AG04449 (cell line): ENCODE data around the gene RAB3B.
"Not testable (repeated sequence)": the region's sequence is repeated elsewhere in the genome, so short reads cannot be mapped to it uniquely, and the experiment has no call there.

Experiments used
- CTCF ChIA-PET: fragments of 350-600 bp; formaldehyde crosslinking; extraction: SDS; loops from one replicate; lab custom pipeline; 2021; ENCODE audit warnings: antibody characterized with exemption; lab: Yijun Ruan, JAX
- POLR2A ChIA-PET: fragments of 400-600, 350-600 bp; formaldehyde crosslinking; extraction: SDS; loops from one replicate; lab custom pipeline; 2020; ENCODE audit warnings: antibody characterized with exemption, inconsistent platforms; lab: Yijun Ruan, JAX
- DNase-seq: peaks from one replicate; pipeline ENCODE4 v3.0.0-alpha.2; 2010; ENCODE audit warnings: low read depth, low spot score
- H3K4me3 ChIP-seq: 2 replicates; pipeline ENCODE4 v1.5.1; 2011; ENCODE audit warnings: low read depth, mild to moderate bottlenecking, control low read depth, low read length
- TF ChIP-seq, protein P1 (sequence below): IDR thresholded peaks from one replicate; pipeline ENCODE4 v1.5.1; 2011; ENCODE audit warnings: mild to moderate bottlenecking, moderate library complexity, low read length, control low read depth, inconsistent platforms; ENCODE audit not compliant: insufficient read depth; ENCODE audit errors: missing control alignments

Gene RAB3B

DNA sequence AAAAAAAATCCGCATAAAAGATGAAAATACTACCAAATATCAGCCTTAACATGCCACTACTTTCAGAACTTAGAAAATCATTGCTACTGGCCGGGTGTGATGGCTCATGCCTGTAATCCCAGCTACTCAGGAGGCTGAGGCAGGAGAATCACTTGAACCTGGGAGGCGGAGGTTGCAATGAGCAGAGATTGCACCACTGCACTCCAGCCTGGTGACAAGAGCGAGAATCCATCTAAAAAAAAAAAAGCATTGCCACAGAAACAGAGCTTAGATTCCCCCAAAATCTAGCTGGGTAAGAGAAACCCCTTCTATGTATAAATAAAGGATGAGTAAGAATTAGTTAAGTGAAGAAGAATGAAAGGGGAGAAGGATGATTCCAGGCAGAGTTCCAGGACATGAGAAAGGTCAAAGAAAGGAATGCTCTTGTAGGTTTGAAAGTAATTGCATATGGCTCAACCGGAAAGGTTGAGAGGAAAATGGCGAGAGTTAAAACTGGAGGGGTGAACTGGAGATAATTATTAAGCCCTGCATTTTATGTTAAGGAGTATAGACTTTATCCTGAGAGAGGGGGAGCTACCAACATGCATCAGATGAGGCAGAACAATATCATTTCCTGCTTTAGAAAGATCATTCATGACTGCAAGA, 92.3 kb downstream of the RAB3B start:
- peak; percentile 89 for DNase-seq
- no peak overlapping the region for H3K4me3 ChIP-seq
- ChIA-PET CTCF (interaction anchor here (0.8 to 6.1 kb wide), 15 partner anchors 9 to 160 kb away, joined by 3 to 80 read pairs (median 7); no protein-coding TSS in a partner anchor), POLR2A (interaction anchor here (0.6 to 2.8 kb wide), 11 partner anchors 8 to 167 kb away, joined by 3 to 25 read pairs (median 5); partner anchors contain the start of genes BTF3L4 and TXNDC12)
- TF ChIP-seq, protein P1, sequence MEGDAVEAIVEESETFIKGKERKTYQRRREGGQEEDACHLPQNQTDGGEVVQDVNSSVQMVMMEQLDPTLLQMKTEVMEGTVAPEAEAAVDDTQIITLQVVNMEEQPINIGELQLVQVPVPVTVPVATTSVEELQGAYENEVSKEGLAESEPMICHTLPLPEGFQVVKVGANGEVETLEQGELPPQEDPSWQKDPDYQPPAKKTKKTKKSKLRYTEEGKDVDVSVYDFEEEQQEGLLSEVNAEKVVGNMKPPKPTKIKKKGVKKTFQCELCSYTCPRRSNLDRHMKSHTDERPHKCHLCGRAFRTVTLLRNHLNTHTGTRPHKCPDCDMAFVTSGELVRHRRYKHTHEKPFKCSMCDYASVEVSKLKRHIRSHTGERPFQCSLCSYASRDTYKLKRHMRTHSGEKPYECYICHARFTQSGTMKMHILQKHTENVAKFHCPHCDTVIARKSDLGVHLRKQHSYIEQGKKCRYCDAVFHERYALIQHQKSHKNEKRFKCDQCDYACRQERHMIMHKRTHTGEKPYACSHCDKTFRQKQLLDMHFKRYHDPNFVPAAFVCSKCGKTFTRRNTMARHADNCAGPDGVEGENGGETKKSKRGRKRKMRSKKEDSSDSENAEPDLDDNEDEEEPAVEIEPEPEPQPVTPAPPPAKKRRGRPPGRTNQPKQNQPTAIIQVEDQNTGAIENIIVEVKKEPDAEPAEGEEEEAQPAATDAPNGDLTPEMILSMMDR, result no peak

GRCh38 chr1:51897699-51898031, 92.8 kb downstream of the RAB3B start:
- ChIA-PET CTCF (interaction anchor here (0.9 to 6.1 kb wide), 23 partner anchors 9 to 399 kb away, joined by 3 to 80 read pairs (median 5); partner anchors contain the start of gene RAB3B), POLR2A (interaction anchor here (0.7 to 2.8 kb wide), 10 partner anchors 9 to 158 kb away, joined by 3 to 25 read pairs (median 5); partner anchors contain the start of genes BTF3L4 and TXNDC12)
- TF ChIP-seq, protein P1, result no peak
- peak; percentile 90 for DNase-seq
- no peak overlapping the region for H3K4me3 ChIP-seq

GRCh38 chr1:51894748-51895147, 95.8 kb downstream of the RAB3B start:
- POLR2A ChIA-PET, DNase-seq, H3K4me3 ChIP-seq: not testable (repeated sequence)
- CTCF ChIA-PET, result interaction anchor here (1.3 to 1.4 kb wide), 2 partner anchors 10 to 107 kb away, joined by 3 to 9 read pairs; no protein-coding TSS in a partner anchor

DNA sequence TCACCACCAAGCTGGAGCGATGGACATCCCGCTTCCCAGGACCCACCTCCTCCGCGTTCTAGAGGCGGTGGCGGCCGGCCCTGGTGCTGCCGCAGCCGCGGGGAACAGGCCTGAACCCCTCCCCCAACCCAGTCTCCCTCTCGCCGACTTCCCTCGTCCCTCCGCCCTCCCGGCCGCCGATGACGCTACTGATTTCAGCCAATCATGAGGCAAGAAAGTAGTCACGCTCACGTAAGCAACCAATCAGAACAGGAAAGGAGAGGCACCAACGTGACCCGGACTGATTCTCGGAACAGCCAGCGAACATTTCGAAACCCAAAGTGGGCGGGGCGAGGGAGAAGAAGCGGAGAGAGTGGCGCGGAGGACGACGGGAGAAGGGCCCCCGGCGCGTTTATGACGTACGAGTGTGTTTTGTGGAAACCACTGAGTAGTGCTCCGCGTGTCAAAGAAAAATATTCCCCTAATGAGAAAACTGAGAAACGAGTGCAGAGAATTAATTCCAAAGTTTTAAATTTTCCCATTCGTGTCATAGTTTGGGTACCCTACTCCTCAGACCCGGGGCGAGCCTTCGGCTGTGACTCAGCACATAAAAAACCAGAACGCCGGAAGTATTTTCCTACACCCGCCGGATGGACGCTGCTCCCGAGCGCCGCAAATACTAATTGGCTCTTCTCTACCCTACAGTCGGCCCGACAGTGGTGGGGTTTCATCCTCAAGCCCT, 111.7 kb downstream of the RAB3B start, which contains the start of gene NRDC:
Gene NRDC (minus strand): TSS at position 112 of the 721 bp plus-strand sequence. CDS start 112 bp downstream, outside the sequence.
- H3K4me3 ChIP-seq, result peak within 1 kb of the TSS; percentile 75
- ChIA-PET POLR2A (interaction anchor here (1.1 kb wide), 1 partner anchor 19 kb away, joined by 7 read pairs; no protein-coding TSS in a partner anchor), CTCF (interaction anchor here (0.9 to 1.7 kb wide), 2 partner anchors 18 to 126 kb away, joined by 3 to 10 read pairs; no protein-coding TSS in a partner anchor)
- TF ChIP-seq, protein P1, result no peak
- DNase-seq, result peak; percentile 99

GRCh38 chr1:51878308-51878615, 112.2 kb downstream of the RAB3B start:
- H3K4me3 ChIP-seq, result peak overlapping the region; percentile 75
- CTCF ChIA-PET, result no interaction called here
- POLR2A ChIA-PET, result no interaction called here
- TF ChIP-seq, protein P1, result no peak
- no peak for DNase-seq

GRCh38 chr1:51877434-51878307, 112.8 kb downstream of the RAB3B start:
- POLR2A ChIA-PET, result interaction anchor here (0.8 kb wide), 1 partner anchor 21 kb away, joined by 3 read pairs; no protein-coding TSS in a partner anchor
- TF ChIP-seq, protein P1, result no peak
- peak overlapping the region; percentile 75 for H3K4me3 ChIP-seq
- DNase-seq, result no peak
- CTCF ChIA-PET, result no interaction called here
